K562 (cell line): ENCODE data around the gene LRGUK. TPM values are rescaled to one million over a fixed set of nuclear protein-coding genes. Genes with fewer than 3 reads are reported as not detected.
A peak's percentile ranks its signal among the peaks of the same experiment; 100 is the strongest.

Experiments used
- CBX1 ChIP-seq: sonication (generic); IDR thresholded peaks from 2 replicates; pipeline ENCODE4 v1.6.1; 2016; ENCODE audit warnings: antibody characterized with exemption, low read depth, mild to moderate bottlenecking
- DPF2 ChIP-seq: fragments of 450-650 bp; IDR thresholded peaks from 2 replicates; pipeline ENCODE4 v1.6.1; 2016
- HDAC1 ChIP-seq, 2 experiments: fragments of 450-650 bp; IDR thresholded peaks; 2 replicates each; pipeline ENCODE4 v1.6.1; 2016 to 2017; ENCODE audit warnings: inconsistent platforms in 1 of 2, mild to moderate bottlenecking in 1 of 2, moderate library complexity in 1 of 2
- HDAC2 ChIP-seq: fragments of 450-650 bp; IDR thresholded peaks from 2 replicates; pipeline ENCODE4 v1.6.1; 2016; ENCODE audit warnings: mild to moderate bottlenecking
- HMGN3 ChIP-seq: IDR thresholded peaks from 2 replicates; pipeline ENCODE4 v1.6.1; 2011; ENCODE audit warnings: borderline replicate concordance, low read depth, mild to moderate bottlenecking, mixed read lengths, low read length; ENCODE audit not compliant: insufficient read length; ENCODE audit errors: extremely low read depth
- L3MBTL2 ChIP-seq: fragments of 450-650 bp; IDR thresholded peaks from 2 replicates; pipeline ENCODE4 v1.6.1; 2016; ENCODE audit warnings: mild to moderate bottlenecking, moderate library complexity
- MCM3 ChIP-seq: fragments of 450-650 bp; IDR thresholded peaks from 2 replicates; pipeline ENCODE4 v1.6.1; 2016
- MEF2D ChIP-seq: conservative IDR thresholded peaks from 2 replicates; pipeline ENCODE4 v1.6.1; 2016; ENCODE audit warnings: low read depth, missing genetic modification characterization, missing compliant biosample characterization
- MYNN ChIP-seq, 2 experiments: sonication (generic); formaldehyde crosslinking in 1 of 2; IDR thresholded peaks; 2 replicates each; pipeline versions ENCODE4 v1.5.0 to v1.6.1; 2016 to 2020; ENCODE audit warnings: antibody characterized with exemption in 1 of 2, missing genetic modification reagents in 1 of 2
- SETDB1 ChIP-seq: IDR thresholded peaks from one replicate; pipeline ENCODE4 v1.6.1; 2012; ENCODE audit warnings: low read length, control low read depth, inconsistent platforms
- SIX5 ChIP-seq, 2 experiments: IDR thresholded peaks; 2 replicates each; pipeline ENCODE4 v1.6.1; 2011; ENCODE audit warnings: low read length in 2 of 2, borderline replicate concordance in 1 of 2, low read depth in 1 of 2, mild to moderate bottlenecking in 1 of 2, moderate library complexity in 1 of 2; ENCODE audit not compliant: insufficient read depth in 1 of 2
- SPI1 ChIP-seq: IDR thresholded peaks from 2 replicates; pipeline ENCODE4 v1.6.1; 2011; ENCODE audit warnings: low read depth, low read length, control low read depth, borderline replicate concordance
- TAL1 ChIP-seq: fragments of 450-650 bp; IDR thresholded peaks from 2 replicates; pipeline ENCODE4 v1.6.1; 2016; ENCODE audit warnings: mild to moderate bottlenecking
- TGIF2 ChIP-seq: sonication (generic); formaldehyde crosslinking; IDR thresholded peaks from 2 replicates; pipeline ENCODE4 v1.8.1; 2022; ENCODE audit warnings: mild to moderate bottlenecking, missing genetic modification reagents, moderate library complexity
- TRIM24 ChIP-seq, 2 experiments: fragments of 450-650 bp; IDR thresholded peaks; 2 replicates each; pipeline ENCODE4 v1.6.1; 2016
- ZC3H11A ChIP-seq: IDR thresholded peaks from 2 replicates; pipeline ENCODE4 v1.6.1; 2012; ENCODE audit warnings: low read depth, low read length, improper control_type of control experiment
- ZEB2 ChIP-seq: fragments of 450-650 bp; IDR thresholded peaks from 2 replicates; pipeline ENCODE4 v1.6.1; 2016
- ZFP36 ChIP-seq: fragments of 150-350 bp; IDR thresholded peaks from 2 replicates; pipeline ENCODE4 v1.6.1; 2018; ENCODE audit warnings: low read length, low read depth; ENCODE audit not compliant: partially characterized antibody
- ZNF354B ChIP-seq: fragments of 250-450 bp; sonication (Bioruptor Pico); IDR thresholded peaks from 2 replicates; pipeline ENCODE4 v1.4.0; 2020
- polyA plus RNA-seq, 8 experiments: library from polyadenylated mRNA; depleted of rRNA in 4 of 8; stranded (reverse) in 5 of 8; unstranded in 3 of 8; fragments of >200 nt; fragmentation: Nextera tagmentation in 2 of 8; fragmentation: Illumina TruSeq in 1 of 8; extraction: Ambion mirVana in 2 of 8; extraction: Trizol in 1 of 8; gene quantifications; 2 replicates each; pipeline versions ENCODE4 v1.2.1 to v1.2.3, GENCODE V29; 2011 to 2014; ENCODE audit warnings: inconsistent platforms in 1 of 8, missing spikeins in 1 of 8
- total RNA-seq, 7 experiments: library from RNA; depleted of rRNA in 6 of 7; stranded (reverse); fragments of >200 nt in 6 of 7; fragmentation: Illumina TruSeq in 2 of 7; extraction: Trizol in 2 of 7; gene quantifications; 2 replicates each; pipeline versions ENCODE4 v1.2.1 to v1.2.3, GENCODE V29; 2011 to 2021; ENCODE audit warnings: low replicate concordance in 1 of 7
- TF ChIP-seq, protein P1 (sequence below), 3 experiments: fragments of 200-800 bp in 1 of 3; fragments of 250-450 bp in 1 of 3; fragments of 450-650 bp in 1 of 3; sonication (Bioruptor Pico) in 1 of 3; sonication (Bioruptor generic) in 1 of 3; formaldehyde crosslinking in 1 of 3; IDR thresholded peaks; 2 replicates each; pipeline versions ENCODE4 v1.6.1 to v1.8.0; 2016 to 2022; ENCODE audit warnings: mild to moderate bottlenecking in 2 of 3, missing genetic modification characterization in 2 of 3, missing compliant biosample characterization in 1 of 3, moderate library complexity in 1 of 3
- TF ChIP-seq, protein P2 (sequence below): fragments of 250-450 bp; sonication (Bioruptor Pico); IDR thresholded peaks from 2 replicates; pipeline ENCODE4 v1.4.0; 2020; ENCODE audit warnings: borderline replicate concordance
- TF ChIP-seq, protein P3 (sequence below): fragments of 200-800 bp; sonication (Bioruptor generic); IDR thresholded peaks from 2 replicates; pipeline ENCODE4 v1.6.1; 2017; ENCODE audit warnings: missing genetic modification characterization, missing compliant biosample characterization

The LRGUK gene
- total and polyA plus RNA-seq, 9 of the 15 experiments (the other 6 are each of a cell fraction or from before 2014, with no cell fraction given): 0.04 to 0.33 (median 0.18) TPM

DNA sequence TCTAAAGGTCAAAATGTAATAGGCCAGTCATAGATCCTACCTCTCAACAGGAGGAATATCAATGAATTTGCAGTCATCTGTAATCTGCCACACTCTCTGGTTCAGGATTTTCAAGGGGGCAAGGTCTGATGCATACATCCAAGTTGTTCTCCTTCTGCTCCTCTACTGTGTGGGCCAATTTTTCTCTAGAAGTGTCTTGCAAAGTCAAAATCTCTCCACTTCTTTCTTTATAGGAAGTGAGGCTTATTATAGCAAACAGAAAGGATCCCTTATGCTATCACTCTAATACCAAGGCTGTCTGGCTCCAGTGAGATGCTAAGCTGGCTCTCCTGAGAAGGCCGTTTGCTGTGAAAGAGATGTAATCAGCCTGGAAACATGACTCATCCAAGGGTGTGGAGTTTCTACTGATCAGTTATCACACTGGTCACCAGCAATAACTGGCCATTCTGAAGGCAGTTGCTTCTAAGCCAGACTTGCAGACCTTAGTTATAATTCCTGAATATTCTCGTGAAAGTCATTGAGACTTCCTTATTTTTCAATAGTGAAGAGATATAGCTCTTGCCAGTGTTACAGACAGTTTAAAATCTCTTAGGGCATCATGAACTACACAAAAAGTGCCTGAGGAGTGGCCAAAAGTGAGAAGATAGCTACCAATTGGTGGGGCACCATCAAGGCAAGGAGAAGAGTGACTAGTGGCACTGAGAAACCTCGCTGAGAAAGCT, 43.2 kb upstream of the LRGUK start (continued):
- peak; percentile 85 for TF ChIP-seq SETDB1
- TF ChIP-seq SIX5 (IDR thresholded peaks at IDR 0.05; ENCODE audit: borderline replicate concordance in 1 of 2, insufficient read depth in 1 of 2, low read depth in 1 of 2, low read length in 2 of 2): no peak
- TF ChIP-seq, protein P1, sequence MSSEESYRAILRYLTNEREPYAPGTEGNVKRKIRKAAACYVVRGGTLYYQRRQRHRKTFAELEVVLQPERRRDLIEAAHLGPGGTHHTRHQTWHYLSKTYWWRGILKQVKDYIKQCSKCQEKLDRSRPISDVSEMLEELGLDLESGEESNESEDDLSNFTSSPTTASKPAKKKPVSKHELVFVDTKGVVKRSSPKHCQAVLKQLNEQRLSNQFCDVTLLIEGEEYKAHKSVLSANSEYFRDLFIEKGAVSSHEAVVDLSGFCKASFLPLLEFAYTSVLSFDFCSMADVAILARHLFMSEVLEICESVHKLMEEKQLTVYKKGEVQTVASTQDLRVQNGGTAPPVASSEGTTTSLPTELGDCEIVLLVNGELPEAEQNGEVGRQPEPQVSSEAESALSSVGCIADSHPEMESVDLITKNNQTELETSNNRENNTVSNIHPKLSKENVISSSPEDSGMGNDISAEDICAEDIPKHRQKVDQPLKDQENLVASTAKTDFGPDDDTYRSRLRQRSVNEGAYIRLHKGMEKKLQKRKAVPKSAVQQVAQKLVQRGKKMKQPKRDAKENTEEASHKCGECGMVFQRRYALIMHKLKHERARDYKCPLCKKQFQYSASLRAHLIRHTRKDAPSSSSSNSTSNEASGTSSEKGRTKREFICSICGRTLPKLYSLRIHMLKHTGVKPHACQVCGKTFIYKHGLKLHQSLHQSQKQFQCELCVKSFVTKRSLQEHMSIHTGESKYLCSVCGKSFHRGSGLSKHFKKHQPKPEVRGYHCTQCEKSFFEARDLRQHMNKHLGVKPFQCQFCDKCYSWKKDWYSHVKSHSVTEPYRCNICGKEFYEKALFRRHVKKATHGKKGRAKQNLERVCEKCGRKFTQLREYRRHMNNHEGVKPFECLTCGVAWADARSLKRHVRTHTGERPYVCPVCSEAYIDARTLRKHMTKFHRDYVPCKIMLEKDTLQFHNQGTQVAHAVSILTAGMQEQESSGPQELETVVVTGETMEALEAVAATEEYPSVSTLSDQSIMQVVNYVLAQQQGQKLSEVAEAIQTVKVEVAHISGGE (CRISPR knock-in tag; IDR thresholded peaks at IDR 0.05): peak in 1 of 3 experiments; percentile 70; a peak in 1 of 6 replicates
- TF ChIP-seq MYNN (IDR thresholded peaks at IDR 0.05): peak; percentile 63; the same call in 1 of the 2 replicates
- no peak for TF ChIP-seq MYNN (CRISPR knock-in tag; IDR thresholded peaks at IDR 0.05)
- TF ChIP-seq, protein P2, sequence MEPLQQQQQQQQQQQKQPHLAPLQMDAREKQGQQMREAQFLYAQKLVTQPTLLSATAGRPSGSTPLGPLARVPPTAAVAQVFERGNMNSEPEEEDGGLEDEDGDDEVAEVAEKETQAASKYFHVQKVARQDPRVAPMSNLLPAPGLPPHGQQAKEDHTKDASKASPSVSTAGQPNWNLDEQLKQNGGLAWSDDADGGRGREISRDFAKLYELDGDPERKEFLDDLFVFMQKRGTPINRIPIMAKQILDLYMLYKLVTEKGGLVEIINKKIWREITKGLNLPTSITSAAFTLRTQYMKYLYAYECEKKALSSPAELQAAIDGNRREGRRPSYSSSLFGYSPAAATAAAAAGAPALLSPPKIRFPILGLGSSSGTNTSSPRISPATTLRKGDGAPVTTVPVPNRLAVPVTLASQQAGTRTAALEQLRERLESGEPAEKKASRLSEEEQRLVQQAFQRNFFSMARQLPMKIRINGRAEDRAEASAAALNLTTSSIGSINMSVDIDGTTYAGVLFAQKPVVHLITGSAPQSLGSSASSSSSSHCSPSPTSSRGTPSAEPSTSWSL (CRISPR knock-in tag): no peak
- TF ChIP-seq HMGN3: peak; percentile 77
- 0 out of 2 replicates have a peak, but pooled peaks have one; percentile 17 for TF ChIP-seq MEF2D (tag)
- 0 out of 2 replicates have a peak, but pooled peaks have one; percentile 74 for TF ChIP-seq ZEB2
- TF ChIP-seq MCM3: no peak
- TF ChIP-seq HDAC1 (IDR thresholded peaks at IDR 0.05): peak in 1 of 2 experiments; percentile 73; a peak in 2 of 4 replicates
- peak; percentile 24 for TF ChIP-seq ZFP36
- TF ChIP-seq SPI1: 0 out of 2 replicates have a peak, but pooled peaks have one; percentile 55
- TF ChIP-seq DPF2: peak; percentile 99
- TF ChIP-seq, protein P3, sequence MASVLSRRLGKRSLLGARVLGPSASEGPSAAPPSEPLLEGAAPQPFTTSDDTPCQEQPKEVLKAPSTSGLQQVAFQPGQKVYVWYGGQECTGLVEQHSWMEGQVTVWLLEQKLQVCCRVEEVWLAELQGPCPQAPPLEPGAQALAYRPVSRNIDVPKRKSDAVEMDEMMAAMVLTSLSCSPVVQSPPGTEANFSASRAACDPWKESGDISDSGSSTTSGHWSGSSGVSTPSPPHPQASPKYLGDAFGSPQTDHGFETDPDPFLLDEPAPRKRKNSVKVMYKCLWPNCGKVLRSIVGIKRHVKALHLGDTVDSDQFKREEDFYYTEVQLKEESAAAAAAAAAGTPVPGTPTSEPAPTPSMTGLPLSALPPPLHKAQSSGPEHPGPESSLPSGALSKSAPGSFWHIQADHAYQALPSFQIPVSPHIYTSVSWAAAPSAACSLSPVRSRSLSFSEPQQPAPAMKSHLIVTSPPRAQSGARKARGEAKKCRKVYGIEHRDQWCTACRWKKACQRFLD (CRISPR knock-in tag): no peak
- peak; percentile 45; the same call in 1 of the 2 replicates for TF ChIP-seq L3MBTL2
- peak; percentile 70 for TF ChIP-seq CBX1
- peak; percentile 59 to 77; a peak in 3 of 4 replicates for TF ChIP-seq TRIM24 (IDR thresholded peaks at IDR 0.05)
- TF ChIP-seq ZNF354B (CRISPR knock-in tag): 0 out of 2 replicates have a peak, but pooled peaks have one; percentile 20
- TF ChIP-seq TGIF2 (CRISPR knock-in tag): no peak
- 0 out of 2 replicates have a peak, but pooled peaks have one; percentile 13 for TF ChIP-seq ZC3H11A
- TF ChIP-seq HDAC2: peak; percentile 73; the same call in 1 of the 2 replicates
- peak; percentile 71 for TF ChIP-seq TAL1
